ENCODE results near the gene TPM4.

Gene TPM4

DNA sequence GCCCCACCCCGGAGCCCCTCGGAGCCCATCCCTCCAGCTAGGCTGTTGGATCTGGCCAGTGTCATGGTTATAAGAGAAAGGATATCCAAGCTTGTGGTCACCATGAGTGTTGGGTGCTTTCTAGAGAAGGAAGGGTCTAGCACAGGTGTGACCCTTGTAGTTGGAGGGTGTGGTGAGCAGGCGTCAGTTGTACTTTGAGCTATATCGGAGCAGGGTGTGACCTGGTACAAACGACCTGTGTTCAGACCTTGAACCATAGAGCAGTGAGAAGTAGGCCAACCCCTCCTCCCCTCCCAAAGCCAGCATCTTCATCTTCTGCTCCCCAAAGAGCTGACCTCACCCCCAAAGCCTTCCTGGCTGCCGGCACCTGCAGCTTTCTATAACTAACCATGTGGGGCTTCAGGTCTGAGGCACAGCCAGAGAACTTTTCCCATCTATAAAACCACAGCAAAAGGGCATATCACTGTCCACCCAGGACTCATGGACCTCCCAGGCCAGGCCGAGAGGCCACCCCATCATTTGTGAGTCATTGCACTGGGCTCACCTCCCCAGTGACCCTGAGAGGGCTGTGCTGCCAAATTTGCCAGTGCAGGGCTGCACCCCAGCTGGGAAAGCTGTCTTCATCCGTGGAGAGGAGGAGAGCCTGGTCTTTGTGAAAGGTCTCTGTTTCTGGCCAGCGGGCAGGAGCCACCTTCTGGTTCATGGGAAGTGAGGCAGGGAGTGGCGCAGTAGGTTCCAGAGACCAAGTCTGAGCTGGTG lies 49.6 kb downstream of the TPM4 start:
- DNase-seq (ENCODE audit: low read depth in 2 of 2): no peak

DNA sequence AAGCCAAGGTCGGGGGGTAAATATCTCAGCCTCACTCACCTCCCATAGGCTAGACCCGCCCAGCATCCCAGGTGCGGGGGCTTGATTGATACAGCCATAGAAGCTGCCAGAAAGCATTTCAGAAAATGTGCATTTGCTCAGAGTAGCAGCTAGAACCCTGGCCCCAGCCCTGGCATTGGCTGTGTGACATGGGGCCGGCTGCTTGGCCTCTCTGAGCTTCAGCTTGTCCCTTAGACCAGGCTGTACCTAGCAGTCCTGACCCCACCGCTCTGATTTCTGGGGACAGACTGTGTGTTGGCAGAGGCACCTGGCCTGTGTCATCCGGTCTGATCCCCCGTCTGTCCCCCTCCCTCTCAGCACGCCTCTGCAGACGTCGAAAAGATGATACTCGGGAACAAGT lies 50.8 kb downstream of the TPM4 start:
- DNase-seq (ENCODE audit: low read depth in 2 of 2): no peak

DNA sequence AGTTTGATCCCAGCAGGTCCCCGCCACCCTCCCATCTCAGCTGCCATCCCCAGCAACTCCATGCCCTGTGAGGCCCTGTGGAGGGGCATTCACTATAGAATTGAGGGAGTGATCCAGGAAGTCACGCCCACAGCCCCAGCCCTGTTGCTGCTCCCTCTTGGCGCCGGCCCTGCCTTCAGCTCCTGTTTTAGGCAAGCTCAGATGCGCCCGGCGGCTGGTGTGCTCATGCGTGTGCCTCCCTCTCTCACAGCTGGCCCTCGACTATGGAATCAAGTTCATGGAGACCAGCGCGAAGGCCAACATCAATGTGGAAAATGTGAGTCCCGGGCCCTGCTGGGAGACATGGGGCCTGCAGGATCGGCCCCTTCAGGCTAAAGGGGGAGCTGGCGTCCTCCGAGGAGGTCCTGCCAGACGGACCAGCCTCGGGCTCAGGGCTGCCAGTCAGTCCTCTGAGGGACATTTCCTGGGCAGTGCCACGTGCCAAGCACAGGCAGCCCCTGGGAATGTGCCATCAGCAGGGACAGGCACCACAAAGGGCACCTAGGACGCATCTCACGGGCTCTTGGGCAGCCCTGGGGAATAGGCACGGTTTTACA lies 51.6 kb downstream of the TPM4 start:
- DNase-seq (ENCODE audit: low read depth in 2 of 2): no peak

DNA sequence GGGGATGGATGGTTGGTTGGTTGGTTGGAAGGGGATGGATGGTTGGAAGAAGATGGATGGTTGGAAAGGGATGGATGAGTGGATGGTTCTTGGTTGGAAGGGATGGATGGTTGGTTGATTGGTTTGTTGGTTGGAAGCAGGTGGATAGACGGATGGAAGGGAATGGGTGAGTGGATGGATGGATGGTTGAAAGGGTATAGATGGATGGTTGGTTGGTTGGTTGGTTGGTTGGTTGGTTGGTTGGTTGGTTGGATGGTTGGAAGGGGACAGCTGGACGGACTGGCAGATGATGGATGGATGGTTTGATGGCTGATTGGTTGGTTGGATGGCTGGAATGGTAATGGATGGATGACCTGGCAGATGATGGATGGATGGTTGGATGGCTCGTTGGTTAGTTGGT lies 55.4 kb downstream of the TPM4 start:
- no peak for DNase-seq (ENCODE audit: low read depth in 2 of 2)

DNA sequence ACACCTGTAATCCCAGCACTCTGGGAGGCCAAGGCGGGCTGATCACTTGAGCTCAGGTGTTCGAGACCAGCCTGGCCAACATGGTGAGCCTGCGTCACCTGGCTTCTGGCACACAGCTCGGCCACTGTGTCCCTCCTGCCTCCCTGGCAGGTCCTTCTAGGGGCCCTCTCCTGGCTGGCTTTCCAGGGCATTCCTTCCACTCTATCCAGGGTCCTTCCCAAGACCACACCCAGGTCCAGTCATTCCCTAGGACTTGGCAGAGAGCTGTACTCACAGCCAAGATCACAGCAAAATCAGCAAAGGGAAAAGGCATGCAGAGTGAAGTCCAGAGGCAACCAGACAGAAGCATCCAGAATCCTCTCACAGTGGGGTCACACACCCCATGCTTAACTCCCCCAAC lies 57.5 kb downstream of the TPM4 start:
- no peak for DNase-seq (ENCODE audit: low read depth in 2 of 2)

DNA sequence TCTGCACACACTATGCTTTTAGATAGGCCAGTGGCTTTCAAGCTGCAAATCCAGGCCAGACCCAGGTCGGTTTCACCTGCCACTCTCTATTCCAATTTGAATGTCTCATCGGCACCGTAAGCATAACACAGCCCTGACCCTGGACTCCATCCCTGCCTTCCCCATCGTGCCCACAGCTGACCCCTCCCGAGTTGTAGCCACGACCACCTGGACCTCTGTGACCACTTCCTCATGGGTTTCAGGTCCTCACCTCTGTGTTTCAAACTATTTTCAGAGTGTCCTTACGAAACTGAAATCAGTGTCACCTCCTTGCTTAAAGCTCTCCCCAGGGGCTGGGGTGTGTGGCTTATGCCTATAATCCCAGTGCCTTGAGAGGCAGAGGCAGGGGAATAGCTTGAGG lies 58.2 kb downstream of the TPM4 start:
- DNase-seq (ENCODE audit: low read depth in 2 of 2): no peak

DNA sequence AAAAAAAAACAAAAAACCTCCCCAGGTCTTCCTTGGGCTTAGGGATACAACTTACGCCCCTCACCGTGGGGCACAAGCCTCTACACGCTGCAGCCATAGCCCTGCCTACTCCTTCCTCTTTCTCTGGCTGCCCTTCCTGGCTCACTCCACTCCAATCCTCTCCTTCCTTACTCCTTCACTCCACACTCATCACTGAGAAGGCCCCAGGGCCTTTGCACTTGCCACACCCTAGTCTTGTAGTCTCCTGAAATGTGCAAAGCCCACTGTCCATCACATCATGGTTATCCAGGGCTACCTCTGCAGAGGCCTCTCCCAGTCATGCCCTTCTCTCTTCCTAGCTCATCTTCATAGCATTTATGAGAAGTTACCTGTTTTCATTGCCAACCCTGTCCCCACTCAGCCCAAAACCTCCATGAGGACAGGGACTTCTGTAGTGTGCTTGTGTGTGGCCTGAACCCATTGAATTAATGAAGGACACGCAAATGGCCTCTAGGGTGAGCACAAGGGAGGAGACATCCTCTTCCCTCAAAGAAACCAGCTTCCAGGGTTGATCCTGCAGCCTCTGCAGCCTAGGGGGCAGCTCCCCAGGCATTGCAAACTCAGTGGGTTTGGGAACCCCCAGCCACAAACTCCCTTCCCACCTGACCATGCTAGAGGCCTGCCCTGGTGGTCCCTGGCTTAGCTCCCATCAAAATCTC lies 59.3 kb downstream of the TPM4 start:
- no peak for DNase-seq (ENCODE audit: low read depth in 2 of 2)

DNA sequence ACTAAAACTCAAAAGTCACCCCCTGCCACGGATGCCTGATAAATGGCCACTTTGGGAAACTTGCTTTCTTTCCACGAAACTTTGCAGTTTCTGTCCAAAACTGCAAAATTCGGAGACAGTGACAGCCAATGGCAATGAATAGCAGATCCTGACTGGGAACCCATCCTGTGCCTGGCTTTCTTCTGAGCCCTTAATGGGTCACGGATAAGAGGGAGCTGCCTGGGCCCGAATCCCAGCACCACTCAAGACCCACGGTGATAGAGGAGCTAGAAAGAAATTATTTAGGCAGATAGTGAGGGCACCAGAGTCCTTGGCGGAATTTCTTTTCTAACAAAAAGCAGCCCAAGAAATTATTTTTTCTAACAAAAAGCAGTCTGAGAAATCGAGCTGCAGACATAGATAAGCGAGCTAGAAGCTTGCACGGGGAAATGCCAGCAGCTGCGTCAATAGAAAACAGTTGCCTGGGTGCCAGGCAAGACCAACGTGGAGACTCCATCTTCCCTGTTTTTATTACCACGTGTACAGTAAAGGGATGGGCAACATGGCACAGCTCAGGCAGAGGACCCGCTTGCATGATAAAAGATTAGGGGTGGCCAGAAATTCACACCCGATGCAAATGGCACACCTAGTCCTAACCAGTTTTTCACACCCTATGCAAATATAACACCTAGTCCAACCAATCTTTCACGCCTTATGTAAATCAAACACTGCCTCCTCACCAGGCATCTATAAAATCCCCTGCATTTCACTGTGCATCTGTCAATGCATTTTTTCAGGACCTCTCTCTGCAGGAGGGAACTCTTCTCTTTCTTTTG lies 60.1 kb downstream of the TPM4 start:
- no peak for DNase-seq (ENCODE audit: low read depth in 2 of 2)

DNA sequence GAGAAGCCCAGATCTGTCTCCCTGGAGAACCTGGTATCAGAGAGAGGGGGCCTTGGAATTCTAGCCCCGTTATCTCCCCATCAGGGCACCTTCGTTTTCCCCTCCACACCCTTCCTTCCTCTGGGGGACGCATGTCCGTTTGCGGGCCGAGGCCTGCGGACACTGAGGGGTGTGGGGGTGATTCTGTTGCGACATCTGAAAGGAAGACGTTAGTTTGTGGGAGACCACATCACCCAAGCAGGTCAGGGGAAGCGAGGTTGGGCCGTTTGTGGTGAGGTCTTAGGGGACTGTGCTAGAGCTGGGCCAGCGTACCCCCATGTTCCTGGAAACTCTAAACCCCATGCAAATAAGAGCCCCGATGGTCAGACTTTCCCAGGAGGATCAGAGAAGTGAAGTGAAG lies 63.5 kb downstream of the TPM4 start:
- no peak for DNase-seq (ENCODE audit: low read depth in 2 of 2)

DNA sequence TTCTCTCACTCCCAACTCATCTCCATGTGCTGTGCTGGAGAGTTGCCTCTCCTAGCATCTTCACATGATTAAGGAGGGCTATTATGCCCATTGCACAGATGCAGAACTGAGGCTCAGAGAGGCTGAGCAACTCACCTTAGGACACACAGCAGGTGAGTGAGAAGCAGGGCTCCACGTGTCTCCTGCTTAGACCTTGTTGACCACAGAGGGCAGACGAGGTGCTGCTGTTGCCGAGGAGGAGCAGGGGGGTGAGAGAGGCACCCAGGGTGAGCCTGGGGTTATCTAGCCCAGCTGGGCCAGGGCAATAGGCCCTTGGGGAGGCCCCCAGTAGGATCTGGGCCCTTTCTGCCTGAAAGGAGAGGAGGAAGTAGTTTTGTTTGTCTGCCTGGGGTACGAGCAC lies 64.7 kb downstream of the TPM4 start:
- no peak for DNase-seq (ENCODE audit: low read depth in 2 of 2)

DNA sequence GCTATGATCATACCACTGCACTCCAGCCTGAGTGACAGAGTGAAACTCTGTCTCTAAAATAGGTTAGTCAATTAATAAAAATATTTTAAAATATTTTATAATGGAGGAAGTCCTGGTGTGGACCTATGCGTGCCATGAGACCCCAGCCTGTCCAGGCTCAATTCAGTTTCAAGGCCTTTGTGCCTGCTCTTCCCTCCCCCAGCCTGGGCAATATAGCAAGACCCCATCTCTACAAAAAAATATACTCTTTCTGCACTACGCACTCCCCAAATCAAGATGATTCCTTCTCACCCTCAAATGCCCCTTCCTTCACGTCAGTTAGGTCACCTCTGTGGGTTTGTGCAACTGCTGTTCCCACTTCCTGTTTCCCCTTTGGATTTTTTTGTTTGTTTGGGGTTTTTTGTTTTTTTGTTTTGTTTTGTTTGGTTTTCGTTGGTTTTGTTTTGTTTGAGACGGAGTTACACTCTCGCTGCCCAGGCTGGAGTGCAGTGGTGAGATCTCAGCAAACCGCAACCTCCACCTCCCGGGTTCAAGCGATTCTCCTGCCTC lies 65.8 kb downstream of the TPM4 start:
- no peak for DNase-seq (ENCODE audit: low read depth in 2 of 2)

DNA sequence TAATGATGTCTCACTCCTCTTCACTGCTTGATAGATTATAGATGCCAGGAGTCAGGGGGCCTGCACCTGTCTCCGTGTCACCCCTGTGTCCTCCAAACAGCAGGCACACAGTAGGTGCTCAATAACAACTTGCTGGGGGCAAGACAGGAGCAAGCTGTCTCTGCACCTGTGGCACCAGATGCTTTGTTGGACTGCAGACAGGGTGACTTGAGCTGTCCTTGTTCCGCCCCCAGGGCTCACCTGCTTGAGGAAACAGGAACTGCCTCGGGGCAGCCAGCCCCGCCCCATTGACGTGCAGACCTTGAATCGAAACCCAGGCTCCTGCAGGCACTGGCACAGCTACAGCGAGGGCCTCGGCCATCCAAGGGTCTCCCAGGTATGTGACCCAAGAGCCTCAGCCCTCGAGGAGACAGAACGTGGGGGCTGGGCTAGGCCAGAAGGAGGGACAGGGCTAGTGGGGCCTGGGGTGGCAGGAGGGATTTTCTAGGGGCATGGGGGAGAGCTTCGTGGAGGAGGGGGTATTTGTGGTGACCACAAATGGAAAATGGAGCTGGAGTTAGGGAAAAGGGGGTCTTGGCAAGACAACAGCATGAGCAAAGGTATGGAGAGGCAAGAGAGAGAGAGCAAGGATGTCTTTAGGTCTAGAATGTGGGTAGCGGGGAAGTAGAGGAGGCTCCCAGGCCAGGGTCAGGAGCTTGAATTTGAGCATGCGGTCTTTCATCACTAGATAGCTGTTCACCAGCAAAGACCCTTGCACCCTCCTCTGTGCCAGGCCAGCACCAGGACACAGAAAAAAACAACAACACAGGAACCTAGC lies 67.3 kb downstream of the TPM4 start, which contains the start of gene HSH2D:
Gene HSH2D, plus strand, starts transcription at position 287 of the 817 bp plus-strand sequence. CDS start 5,066 bp downstream, outside the sequence.
- peak; percentile 34 to 67 for DNase-seq (ENCODE audit: low read depth in 2 of 2)

DNA sequence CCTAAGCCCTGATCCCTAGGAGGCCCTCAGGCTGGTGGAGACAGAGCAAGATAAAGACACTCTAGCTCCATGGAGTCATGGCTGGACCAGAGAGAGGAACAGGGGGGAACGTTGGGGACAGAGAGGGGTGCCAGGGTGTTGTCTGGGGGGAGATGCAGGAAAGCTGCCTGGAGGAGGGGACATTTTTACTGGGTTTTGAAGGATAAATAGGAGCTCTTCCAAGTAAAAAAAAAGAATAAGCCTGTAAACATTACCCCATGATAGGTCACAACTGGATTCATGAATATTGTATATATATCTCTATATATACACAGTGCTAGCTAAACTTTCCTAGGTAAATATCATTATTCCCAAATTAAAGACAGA lies 67.9 kb downstream of the TPM4 start:
- no peak for DNase-seq (ENCODE audit: low read depth in 2 of 2)

DNA sequence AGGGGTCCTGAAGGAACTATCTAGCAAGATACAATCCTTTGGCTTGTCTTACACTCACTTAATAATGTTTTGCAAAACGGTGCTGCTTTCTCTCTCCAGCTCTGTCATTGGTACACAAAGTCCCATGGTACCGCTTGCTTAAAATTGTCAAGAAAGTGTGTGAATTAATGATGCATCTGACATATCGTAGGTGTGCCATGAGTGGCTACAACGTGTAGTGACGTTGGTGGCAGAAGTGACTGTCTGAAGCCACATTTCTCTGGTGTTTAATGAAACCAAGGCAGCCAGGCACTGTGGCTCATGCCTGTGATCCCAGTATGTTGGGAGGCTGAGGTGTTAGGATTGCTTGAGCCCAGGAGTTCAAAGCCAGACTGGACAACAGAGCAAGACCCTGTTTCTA lies 69.8 kb downstream of the TPM4 start:
- DNase-seq (ENCODE audit: low read depth in 2 of 2): no peak

DNA sequence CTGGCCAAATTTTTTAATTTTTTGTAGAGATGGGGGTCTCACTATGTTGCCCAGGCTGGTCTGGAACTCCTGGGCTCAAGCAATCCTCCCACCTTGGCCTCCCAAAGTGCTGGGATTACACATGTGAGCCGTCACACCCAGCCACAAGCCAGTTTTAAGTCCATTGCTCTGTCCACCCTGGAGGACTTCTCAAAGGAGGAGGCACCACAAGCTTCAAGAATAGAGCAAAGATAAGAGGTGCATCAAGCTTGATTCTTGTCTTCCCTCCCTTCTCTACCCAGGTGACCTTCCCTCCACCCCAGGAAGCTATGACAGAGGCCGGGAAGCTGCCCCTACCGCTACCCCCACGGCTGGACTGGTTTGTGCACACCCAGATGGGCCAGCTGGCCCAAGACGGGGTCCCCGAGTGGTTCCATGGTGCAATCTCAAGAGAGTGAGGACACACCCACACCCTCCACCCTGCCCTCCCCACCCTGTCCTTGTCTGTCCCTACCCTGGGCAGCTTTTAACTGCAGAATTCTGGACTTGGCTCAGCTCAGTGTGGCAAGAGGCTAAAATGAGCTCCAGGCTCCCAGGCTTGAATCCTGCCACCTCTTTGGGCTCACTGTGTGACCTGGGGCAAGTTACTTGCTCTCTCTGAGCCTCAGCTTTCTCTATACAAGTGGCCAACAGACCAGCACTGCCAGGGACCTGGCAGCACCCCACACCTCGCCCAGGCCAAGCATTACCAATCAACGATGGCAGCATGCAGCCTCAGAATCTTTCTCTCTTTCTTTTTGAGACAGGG lies 72.3 kb downstream of the TPM4 start:
- no peak for DNase-seq (ENCODE audit: low read depth in 2 of 2)

All from activated CD4-positive, alpha-beta T cell treated with anti-CD3 and anti-CD28 coated beads for 24 hours (primary cell).